Fibroblast of skin of left quadriceps (primary cell): ENCODE measurements around the gene TBPL2.
A peak's percentile ranks its signal among the peaks of the same experiment; 100 is the strongest.
"Not testable (repeated sequence)": the region's sequence is repeated elsewhere in the genome, so short reads cannot be mapped to it uniquely, and the experiment has no call there.

Source experiments
- DNase-seq, 2 experiments: peaks; one replicate each; pipeline ENCODE4 v3.0.0-alpha.2; 2013; ENCODE audit warnings: low read depth in 2 of 2

Gene TBPL2

GRCh38 chr14:55440385-55440784 is at the start of gene TBPL2:
TBPL2 (minus strand) TSS chr14:55440616; CDS start chr14:55440449, 167 bp downstream.
- DNase-seq = no peak

DNA sequence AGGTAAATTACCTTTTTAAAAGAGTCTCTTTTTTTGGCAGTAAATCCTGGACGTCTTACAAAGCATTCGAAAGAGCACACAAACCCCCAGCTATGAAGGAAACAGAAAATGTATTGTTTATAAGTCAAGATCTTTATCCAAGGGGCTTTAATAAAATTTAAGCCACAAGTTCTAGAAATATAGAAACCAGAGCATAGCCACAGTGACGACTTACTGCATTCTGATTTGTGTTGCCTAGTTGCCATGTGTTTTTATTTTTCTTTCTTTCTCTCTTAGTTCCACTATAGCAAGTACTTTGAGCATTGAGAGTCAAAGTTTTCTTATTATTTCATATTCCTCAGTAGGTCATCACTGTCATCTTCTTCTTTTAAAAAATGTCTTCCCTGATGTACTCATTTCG is 47.8 kb upstream of the TBPL2 start:
- DNase-seq = no peak

GRCh38 chr14:55482936-55483605 is 42.7 kb upstream of the TBPL2 start:
- no peak for DNase-seq

- no peak for DNase-seq
These were observed 41.4 kb upstream of the TBPL2 start for GRCh38 chr14:55481769-55482168.

DNA sequence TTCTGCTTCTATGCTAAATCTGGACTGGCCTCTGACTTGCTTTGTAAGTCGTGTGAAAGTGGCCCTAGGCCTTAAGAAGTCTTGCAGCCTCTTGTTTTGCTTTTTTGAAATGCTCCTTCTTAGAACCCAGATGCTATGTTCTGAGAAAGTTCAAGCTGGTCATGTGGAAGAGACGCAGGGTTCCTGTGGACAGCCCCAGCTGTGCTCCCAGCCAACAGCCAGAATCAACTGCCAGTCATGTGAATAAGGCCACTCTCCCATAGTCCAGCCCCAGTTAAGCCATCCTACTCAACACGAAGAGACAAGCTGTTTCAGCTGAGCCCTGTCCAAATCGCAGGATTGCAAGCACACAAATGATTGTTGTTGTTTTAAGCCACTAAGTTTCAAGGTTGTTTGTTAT is 37.3 kb upstream of the TBPL2 start:
- DNase-seq = no peak

- DNase-seq = not testable (repeated sequence)
These were observed 36.0 kb upstream of the TBPL2 start for GRCh38 chr14:55476448-55476847.

GRCh38 chr14:55473786-55474185 is 33.4 kb upstream of the TBPL2 start:
- no peak for DNase-seq

GRCh38 chr14:55470025-55470424 is 29.6 kb upstream of the TBPL2 start:
- DNase-seq = no peak

GRCh38 chr14:55467307-55467706 is 26.9 kb upstream of the TBPL2 start:
- no peak for DNase-seq

GRCh38 chr14:55458800-55459515 is 18.5 kb upstream of the TBPL2 start:
- no peak for DNase-seq

GRCh38 chr14:55457496-55457895 is 17.1 kb upstream of the TBPL2 start:
- DNase-seq = no peak

DNA sequence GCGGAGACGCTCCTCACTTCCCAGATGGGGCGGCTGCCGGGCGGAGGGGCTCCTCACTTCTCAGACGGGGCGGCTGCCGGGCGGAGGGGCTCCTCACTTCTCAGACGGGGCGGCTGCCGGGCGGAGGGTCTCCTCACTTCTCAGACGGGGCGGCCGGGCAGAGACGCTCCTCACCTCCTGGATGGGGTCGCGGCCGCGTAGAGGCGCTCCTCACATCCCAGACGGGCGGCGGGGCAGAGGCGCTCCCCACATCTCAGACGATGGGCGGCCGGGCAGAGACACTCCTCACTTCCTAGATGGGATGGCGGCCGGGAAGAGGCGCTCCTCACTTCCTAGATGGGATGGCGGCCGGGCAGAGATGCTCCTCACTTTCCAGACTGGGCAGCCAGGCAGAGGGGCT is 16.0 kb upstream of the TBPL2 start:
- DNase-seq = not testable (repeated sequence)

DNA sequence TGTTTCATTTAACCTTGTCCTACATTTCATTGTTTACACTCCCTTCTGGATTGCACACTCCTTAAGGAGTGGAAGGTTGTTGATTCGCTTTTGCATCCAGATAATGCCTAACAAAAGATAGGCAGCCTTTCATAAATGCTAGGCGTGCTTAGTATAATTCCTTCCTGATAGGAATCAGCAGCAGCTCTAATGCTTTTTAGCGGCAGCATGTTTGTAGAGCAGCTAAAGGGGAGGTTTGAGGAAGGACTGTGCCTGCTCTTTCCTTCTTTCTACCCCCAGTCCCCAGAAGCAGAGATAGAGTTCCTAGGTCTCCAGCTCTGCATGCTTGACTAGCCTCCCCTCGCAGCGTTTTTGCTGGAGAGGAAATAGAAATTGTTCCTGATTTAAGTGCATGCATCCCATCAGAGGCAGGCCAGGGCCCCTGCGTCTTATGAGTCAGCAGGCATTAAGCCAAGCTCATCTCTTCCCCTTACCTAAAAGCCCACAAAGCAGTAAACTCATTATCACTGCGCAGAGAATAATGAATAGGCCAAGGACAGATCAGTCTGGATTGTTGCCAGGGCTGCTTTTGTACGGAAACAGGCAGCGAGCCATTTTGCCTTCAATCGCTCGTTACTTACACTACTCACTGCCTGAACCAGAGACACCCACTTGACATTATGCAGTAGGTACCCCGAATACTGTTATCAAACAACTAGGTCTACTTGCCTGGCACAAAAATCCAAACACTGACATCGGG is 14.0 kb upstream of the TBPL2 start:
- DNase-seq = peak; percentile 92

- DNase-seq = no peak
These were observed 11.5 kb upstream of the TBPL2 start for GRCh38 chr14:55451950-55452349.

DNA sequence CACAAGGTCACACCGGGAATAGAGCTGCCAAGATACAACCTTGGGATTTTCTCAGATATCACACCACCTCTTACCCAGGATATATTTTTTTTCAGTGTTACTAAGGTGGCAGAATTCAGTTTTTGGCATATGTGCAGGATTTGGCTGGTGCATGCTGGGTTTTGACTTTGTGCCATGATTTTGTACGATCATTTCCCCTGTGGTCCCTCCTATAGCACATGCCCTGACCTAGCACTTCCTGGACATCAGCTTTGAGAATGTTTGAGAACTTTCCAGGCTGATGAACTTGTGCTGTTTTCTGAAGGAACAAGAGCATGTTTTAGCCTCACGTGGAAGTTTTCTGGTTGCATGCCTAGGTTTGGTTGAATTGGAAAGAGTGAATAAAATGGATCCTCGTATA is 11.0 kb upstream of the TBPL2 start:
- DNase-seq = no peak

- no peak for DNase-seq
These were observed 10.6 kb upstream of the TBPL2 start for GRCh38 chr14:55450987-55451386.

DNA sequence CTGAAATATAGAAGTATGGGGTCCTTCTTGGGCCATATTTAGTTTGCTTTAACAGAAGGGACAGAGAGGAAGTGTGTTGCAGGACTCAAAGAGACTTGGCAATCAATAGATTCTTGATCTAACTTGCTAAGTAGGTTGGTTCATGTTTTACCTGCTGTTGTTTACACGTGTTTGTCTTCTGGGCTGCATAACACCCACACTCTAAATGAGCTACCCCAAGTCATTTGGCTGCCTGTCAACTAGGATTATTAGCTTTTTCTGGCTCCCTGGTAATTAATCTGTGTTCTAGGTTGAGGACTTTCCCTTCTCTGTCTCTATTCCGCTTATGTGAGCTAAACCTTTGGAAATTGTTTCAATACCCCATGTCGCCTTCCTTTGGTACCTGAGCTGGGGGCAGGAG is 10.1 kb upstream of the TBPL2 start:
- DNase-seq = no peak

GRCh38 chr14:55450124-55450523 is 9.7 kb upstream of the TBPL2 start:
- no peak for DNase-seq

GRCh38 chr14:55449116-55449515 is 8.7 kb upstream of the TBPL2 start:
- DNase-seq = no peak

GRCh38 chr14:55448141-55448614 is 7.8 kb upstream of the TBPL2 start:
- peak; percentile 97 to 98 for DNase-seq

DNA sequence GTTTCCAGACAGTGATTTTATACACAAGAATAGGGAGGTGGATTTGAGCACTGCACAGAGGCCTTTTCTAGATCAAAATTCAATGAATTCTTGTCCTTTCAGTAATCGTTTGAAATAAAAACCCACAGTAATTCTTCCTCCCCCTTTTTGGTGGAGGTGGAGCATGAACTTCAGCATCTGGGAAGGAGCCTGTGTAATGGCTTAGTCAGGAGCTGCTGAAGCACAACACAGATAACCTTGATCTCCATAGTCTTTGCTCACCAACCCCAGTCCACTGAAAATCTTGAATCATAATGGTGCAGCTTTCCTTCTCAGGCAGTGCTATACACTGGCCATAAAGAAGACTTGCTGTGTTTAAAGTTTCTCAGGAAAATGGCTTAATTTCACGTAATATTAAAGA is 6.4 kb upstream of the TBPL2 start:
- peak; percentile 51 to 62 for DNase-seq

- peak; percentile 53 to 58 for DNase-seq
These were observed 5.8 kb upstream of the TBPL2 start for GRCh38 chr14:55446127-55446736.
